Gastroesophageal sphincter (tissue), 3 donors: Measurements from ENCODE around the gene PLAAT2.

Experiments
- CTCF ChIP-seq, 4 experiments: fragments of 200-600 bp in 2 of 4; fragments of 450-650 bp in 2 of 4; sonication (generic) in 1 of 4; IDR thresholded peaks; one replicate each; pipeline ENCODE4 v1.5.1; 2017 to 2019; ENCODE audit warnings: antibody characterized with exemption in 4 of 4, mild to moderate bottlenecking in 2 of 4, moderate library complexity in 2 of 4
- POLR2AphosphoS5 ChIP-seq: sonication (generic); formaldehyde crosslinking; IDR thresholded peaks from one replicate; pipeline ENCODE4 v1.6.1; 2017; ENCODE audit warnings: antibody characterized with exemption

GRCh38 chr11:63609536-63609935, 46.4 kb upstream of the PLAAT2 start:
- TF ChIP-seq CTCF (IDR thresholded peaks at IDR 0.05) (no peak), POLR2AphosphoS5 (peak; percentile 28)
